NCI-H187 treated with DMSO at 0.1 percent for 48 hours (cell line): ENCODE measurements around the gene C6orf120.
"Not testable (repeated sequence)": the region's sequence is repeated elsewhere in the genome, so short reads cannot be mapped to it uniquely, and the experiment has no call there.

Experiments used
- DNase-seq: peaks from one replicate; lab custom pipeline; 2025; lab: John Stamatoyannopoulos, UW

C6orf120 gene

GRCh38 chr6:169684056-169684455, 17.9 kb upstream of the C6orf120 start:
- no peak for DNase-seq

DNA sequence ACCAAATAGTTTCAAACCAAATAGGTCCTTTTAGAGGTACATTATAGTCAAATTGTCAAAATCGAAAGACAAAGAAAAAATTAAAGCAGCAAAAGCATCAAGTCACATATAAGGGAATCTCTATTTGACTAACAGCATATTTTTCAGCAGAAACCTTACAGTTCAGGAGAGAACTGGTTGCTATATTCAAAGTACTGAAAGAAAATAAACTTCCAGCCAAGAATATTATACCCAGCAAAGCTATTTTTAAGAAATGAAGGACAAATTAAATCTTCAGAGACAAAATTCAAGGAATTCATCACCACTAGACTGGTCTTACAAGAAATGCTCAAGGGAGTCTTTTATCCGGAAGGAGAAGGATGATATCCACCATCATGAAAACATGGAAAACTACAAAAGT, 16.1 kb upstream of the C6orf120 start:
- DNase-seq, result no peak

DNA sequence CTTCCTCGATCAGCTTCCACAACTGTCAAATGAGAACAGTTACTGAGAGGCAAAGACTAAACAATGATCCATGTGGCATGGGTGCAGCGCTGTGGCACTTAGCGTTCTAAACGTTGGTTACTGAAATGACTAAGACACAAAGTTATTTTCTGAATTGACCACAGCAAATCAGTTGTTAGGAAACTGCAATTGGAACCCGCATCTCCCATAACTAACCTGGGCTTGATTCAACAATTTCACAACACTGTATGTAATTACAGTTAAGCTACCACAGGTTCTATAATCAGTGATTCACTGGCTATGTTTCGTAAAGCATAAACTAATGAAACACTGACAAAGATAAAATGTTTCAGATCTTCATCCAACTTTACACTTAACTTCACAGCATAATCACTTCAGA, 12.6 kb upstream of the C6orf120 start:
- DNase-seq, result no peak

DNA sequence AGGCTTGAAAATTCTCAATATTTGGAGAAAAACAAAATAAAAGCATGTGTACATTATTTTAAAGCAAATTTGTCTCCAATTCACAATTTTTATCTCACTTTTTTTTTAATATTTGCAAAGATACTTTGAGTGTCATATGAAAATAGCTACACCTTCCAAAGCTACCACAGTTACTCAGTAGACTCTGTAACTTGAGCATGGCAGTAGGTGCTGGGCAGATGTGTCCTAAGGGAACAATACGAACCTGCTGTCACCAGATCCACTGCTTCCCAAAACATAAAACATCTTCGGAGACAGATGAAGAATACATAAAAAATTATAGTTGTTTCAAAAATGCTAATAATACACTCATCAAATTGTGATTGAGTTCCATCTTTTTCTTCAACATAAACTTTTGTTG, 10.7 kb upstream of the C6orf120 start:
- no peak for DNase-seq

- DNase-seq, result no peak
Observed at GRCh38 chr6:169692516-169692915, 9.4 kb upstream of the C6orf120 start.

GRCh38 chr6:169695131-169695530, 6.8 kb upstream of the C6orf120 start:
- no peak for DNase-seq

DNA sequence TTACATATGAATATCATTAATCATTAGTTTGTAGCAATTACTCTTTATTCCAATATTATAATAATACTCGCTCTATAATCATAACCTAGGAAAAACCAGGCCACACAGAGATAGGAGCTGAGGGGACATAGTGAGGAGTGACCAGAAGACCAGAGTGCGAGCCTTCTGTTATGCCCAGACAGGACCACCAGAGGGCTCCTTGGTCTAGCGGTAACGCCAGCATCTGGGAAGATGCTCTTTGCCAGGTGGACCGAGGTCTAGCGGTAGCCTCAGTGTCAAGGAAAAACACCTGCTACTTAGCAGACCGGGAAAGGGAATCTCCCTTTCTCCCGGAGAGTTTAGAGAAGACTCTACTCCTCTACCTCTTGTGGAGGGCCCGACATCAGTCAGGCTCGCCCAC, 4.8 kb upstream of the C6orf120 start:
- not testable (repeated sequence) for DNase-seq

DNA sequence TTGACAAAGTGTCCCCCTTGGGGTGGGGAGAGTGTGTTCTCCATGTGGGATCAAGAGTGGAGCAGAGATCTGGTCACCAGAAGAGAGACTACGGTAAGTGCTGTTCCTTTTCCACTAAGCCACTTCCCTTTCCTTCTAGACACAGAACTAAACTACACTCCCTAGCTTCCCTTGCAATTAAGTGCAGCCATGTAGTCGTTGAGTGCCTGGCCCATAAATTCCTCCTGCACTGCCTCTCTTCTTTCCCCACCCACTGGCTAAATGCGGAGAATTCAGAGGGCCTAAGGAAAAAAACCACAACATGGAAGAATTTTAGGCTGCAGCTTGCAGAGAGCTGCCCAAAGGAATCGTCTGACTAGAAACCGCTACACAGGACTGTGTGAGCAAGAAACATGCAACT, 1.6 kb upstream of the C6orf120 start:
- no peak for DNase-seq

GRCh38 chr6:169701311-169701953, 494 bp upstream of the C6orf120 start:
- DNase-seq, result no peak

DNA sequence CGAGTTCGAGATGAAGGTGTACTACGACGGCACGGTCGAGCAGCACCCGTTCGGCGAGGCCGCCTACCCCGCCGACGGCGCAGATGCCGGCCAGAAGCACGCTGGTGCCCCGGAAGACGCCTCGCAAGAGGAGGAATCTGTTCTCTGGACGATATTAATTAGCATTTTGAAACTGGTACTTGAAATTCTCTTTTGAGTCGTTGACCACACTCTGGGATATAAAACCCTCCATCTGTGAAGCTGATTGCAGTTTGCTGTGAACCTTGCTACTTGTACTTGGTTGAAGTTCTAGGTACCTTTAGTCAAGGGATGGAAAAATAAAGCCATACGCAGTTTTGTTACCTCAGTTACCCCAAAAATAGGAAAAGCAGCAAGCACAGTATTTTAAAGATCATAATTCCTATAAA, 917 bp downstream of the C6orf120 start:
- DNase-seq, result no peak

GRCh38 chr6:169707772-169708171, 5.8 kb downstream of the C6orf120 start:
- no peak for DNase-seq

DNA sequence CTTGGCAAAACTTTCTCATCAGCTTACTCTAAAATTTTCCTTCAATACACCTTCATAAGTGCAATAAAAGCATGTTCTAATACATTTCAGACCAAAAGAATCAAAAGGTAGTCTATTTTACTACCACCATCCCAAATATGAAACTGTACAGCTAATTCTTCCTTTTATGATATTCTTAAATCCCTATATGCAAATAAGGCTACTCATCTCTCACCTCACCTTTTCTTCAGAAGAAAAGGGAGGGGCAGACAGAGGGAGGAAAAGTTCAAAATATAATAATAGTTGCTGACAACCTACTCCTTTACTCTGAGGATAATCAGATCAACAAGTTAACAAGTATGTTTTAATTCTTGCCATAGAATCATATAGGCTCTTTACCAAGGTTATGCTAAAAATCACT, 7.4 kb downstream of the C6orf120 start:
- no peak for DNase-seq

DNA sequence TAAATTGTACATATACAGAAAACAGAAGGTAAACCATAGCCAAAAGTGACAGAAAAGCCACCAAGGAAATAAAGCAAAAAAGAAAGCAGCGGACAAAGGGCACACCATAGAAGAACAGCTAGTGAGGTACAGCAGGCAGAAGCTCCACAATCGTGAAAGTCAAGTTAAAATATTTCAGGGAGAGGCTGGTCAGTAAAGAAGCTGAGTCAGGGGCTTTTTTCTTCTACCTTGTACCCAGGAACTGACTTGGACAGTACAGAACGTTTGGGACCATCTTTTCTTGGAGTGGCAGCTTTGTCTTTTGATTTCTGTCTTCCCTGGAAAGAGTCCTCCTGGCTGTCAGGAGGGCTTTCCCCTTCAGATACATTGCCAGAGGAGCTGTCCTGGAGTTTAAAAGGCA, 8.1 kb downstream of the C6orf120 start:
- no peak for DNase-seq

- DNase-seq, result no peak
Observed at GRCh38 chr6:169714178-169714577, 12.3 kb downstream of the C6orf120 start.

DNA sequence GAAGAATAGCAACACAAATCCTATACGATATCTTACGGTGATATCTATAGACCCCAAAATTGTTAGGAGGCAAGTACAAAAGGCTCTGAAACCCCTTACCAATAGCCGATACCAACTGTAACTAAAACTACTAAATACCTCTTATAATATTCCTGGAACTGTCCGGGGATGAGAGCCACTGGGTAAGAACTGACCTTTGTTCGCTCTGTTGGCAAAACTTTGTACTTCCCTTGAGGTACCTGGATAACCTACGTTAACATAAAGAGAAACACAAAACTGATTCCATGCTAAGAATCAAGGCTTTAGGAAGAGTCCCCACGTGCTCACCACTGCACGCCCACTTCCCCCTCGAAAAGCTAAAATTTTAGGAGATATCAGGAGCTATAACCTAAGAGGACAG, 12.7 kb downstream of the C6orf120 start:
- DNase-seq, result no peak

DNA sequence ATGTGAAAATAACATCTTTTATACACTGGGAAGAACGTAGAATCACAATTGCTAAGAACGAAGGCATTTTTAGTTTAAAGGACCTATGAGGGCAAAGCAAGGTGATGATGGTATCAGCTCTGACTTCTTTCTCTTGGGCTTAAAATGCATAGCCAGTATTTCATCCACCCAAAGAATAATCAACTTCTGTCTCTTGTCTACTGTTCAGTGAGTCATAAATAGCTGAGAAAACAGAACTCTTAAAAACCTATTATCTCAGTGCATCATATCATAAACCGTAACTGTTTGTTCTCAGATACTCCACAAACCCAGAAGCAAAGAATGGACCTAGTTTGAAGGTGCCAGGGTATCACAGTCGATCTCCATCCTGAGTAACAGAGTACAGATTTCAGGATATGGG, 17.2 kb downstream of the C6orf120 start:
- DNase-seq, result no peak

DNA sequence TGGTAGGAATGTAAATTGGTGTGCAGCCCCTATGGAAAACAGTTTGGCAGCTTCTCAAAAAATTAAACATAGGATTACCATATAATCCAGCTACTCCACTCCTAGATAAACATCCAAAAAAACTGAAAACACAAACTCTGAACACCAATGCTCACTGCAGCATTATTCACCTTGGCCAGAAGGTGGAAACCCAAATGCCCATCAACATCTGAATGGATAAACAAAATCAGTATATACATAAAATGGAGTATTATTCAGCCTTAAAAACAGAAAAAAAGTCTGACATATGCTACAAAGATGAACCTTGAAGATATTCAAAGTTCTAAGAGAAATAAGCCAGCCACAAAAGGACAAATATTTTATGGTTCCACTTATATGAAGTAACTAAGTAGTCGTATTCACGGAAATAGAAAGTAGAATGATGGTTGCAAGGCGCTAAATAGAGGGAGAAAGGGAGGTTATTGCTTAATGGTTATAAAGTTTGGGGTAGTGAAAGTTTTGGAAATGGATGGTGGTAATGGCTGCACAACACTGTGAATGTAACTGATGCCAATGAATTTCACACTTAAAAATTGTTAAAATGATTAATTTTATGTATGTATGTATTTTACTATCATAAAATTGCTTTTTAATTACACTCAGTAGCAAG, 18.4 kb downstream of the C6orf120 start:
- DNase-seq, result no peak

DNA sequence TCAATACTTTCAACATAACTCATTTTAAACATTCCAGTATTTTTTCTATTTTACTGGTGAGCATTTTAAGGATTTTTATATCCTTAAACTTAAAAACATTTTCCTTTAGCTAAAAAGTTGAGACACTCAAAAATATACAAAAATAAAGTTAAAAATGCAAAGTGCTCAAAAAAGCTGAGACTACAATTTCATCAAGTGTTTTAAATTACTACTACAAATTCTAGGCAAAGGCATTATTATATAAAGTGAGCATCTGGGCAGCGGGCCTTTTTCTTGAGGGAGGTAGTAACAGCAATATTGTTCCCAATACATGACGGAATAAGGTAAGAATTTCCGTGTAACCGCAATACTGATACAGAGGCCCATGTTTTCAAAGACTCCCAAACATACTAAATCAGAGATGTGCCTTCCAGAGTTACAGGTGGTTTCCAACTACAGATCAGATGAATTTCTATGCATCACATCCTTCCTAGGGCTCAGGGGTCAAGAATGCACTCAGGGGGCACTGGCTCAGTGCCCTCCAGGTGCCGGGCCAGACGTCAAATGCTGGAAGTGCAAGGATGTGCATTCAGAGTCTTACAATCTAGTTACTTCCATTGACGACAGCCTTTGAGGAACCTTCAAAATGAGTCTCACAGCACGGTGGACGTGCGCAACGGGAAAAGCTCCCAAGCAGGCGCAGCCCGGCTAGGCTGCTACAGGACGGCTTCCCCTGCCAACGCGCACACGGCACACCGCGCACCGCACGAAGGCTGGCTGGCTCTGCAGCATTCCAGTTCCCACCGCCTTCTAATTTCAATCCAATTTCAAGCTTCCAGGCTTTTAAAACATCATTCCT, 20.7 kb downstream of the C6orf120 start:
- DNase-seq, result no peak

DNA sequence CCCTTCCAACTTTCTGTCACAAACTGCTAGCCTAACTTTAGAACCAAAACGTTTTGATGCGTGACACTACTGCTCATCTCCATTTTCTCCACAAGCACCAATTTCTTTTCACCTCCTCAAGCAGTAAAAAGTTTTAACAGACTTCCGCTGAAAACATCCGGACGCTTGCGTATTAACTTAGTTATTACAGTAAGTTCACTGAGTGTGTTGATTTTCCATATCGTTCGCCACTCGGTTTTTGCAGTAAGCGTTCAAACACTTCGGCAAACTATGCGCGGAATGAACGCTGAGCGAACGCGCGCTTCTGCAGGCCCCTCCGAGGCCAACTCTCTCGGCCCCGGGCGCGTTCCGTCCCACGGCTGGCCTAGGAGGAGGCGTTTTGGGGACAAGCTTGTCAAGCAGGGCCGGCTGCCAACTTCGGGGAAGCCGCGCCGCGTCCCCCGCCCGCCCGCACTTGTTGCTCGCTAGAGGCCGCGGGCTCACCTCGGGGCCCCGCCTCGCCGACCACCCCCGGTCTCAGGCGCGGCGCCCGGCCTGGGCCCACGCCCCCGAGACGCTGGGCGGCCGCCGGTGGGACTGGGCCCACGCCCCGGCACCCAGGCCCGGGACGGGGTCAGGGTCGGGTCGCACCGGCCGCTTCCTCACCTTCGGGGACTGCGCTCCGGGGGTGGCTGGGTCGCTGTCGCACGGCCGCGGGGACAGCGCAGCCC, 21.4 kb downstream of the C6orf120 start:
- no peak for DNase-seq

DNA sequence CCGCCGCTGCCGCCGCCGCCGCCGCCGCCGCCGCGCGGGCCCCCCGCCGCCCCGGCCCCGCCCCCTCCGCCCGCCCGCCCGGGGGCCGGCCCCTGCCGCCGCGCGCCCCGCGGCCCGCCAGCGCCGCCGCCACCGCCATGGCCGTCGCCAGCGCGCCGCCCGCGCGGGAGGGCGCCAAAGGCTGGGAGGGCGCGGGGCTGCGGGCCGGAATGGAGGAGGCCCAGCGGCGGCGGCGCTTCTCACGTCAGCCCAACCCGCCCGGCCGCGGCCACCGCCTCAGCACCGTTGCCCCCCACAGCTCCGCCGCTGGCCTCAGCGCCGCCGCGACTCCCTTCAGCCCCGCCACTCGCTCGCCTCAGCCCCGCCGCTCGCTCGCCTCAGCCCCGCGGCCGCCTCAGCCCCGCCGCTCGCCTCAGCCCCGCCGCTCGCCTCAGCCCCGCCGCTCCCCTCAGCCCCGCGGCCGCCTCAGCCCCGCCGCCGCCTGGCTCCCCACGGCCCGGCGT, 22.1 kb downstream of the C6orf120 start:
- DNase-seq, result no peak

- DNase-seq, result no peak
Observed at GRCh38 chr6:169724494-169725124, 22.7 kb downstream of the C6orf120 start, which contains the start of gene PHF10. Gene PHF10, minus strand, starts transcription at chr6:169724500. Its CDS starts 569 bp downstream, at chr6:169723931.
